ENCODE data around the gene SRGAP3. TPM values are rescaled to one million over a fixed set of nuclear protein-coding genes. Genes with fewer than 3 reads are reported as not detected.

SRGAP3 gene
- total and polyA plus RNA-seq, 10 of the 15 experiments (the other 5 are each of a cell fraction or from before 2014, with no cell fraction given) = 0.32 to 1.7 (median 0.99) TPM

DNA sequence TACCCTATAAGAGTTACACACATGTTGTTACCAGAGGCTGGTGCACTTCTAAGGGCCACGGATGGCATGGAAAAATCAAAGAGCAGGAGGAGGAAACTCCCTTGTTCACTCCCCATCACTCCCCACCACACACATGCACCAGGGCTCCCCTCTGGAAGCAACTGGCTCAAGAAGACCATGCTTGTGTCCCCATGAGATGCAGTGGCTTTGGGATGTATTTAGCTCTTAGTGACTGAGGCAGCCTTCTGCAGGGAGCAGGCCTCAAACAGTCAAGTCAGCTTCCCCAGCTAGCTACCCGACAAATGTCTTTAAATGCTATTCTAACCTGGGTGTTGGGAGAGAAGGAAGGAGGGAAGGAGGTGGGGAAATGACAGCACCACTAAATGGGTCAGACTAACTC lies 253.2 kb downstream of the SRGAP3 start:
- no peak for FAIRE-seq
- H3K4me2 ChIP-seq (ENCODE audit: control insufficient read depth, insufficient read depth) = no peak overlapping the region
- H3K79me2 ChIP-seq (ENCODE audit: control insufficient read depth, insufficient read depth, low read length) = no peaks in the 10 kb centered on the region

More for the DNA sequence above, 253.2 kb downstream of the SRGAP3 start:
- Histone ChIP-seq H3K4me1 (ENCODE audit: control insufficient read depth, insufficient read depth, low read length) (no peaks in the 10 kb centered on the region), H3K4me3 (no peak overlapping the region), H2AFZ (ENCODE audit: control insufficient read depth, low read depth, low read length) (no peak overlapping the region), H3K36me3 (ENCODE audit: control insufficient read depth in 2 of 2, insufficient read depth in 2 of 2, low read length in 1 of 2) (no peaks in the 10 kb centered on the region), H3K9ac (ENCODE audit: control insufficient read depth, insufficient read depth, low read length) (no peak overlapping the region), H3K27me3 (replicated peaks in 1 of 2; ENCODE audit: control insufficient read depth in 2 of 2, insufficient read depth in 2 of 2, low read length in 1 of 2) (no peaks in the 10 kb centered on the region; a peak in 1 of 4 replicates), H3K9me3 (replicated peaks; ENCODE audit: control insufficient read depth, insufficient read depth, low read length) (no peaks in the 10 kb centered on the region), H4K20me1 (ENCODE audit: control insufficient read depth, insufficient read depth) (no peaks in the 10 kb centered on the region), H3K27ac (ENCODE audit: control insufficient read depth, insufficient read depth) (no peak overlapping the region)
- DNase-seq (ENCODE audit: low read depth, low spot score) = no peak
- no peak for ATAC-seq
- no TSS peak for BruUV-seq (replicated peaks)
- ChIA-PET SMC1A (ENCODE audit: uncharacterized antibody, unreplicated experiment) (interaction anchor here (1.1 kb wide), 1 partner anchor 70 kb away, joined by 4 read pairs; no protein-coding TSS in a partner anchor), RAD21 (ENCODE audit: unreplicated experiment) (no interaction called here), POLR2A (no interaction called here), CTCF (interaction anchor here (1.2 to 2.4 kb wide), 2 partner anchors 9 to 305 kb away, joined by 3 to 7 read pairs; no protein-coding TSS in a partner anchor)
- in situ Hi-C loops (cut with MboI) = no loop called here
- intact Hi-C loops (cut with micrococcal nuclease; ENCODE audit: unreplicated experiment) = no loop called here
- TF ChIP-seq HCFC1 (IDR thresholded peaks at IDR 0.05; ENCODE audit: low read length) (no peak), BRCA1 (IDR thresholded peaks at IDR 0.05; ENCODE audit: low read depth, low read length) (no peak), RFX5 (IDR thresholded peaks at IDR 0.05; ENCODE audit: low read depth, low read length) (no peak), ZNF24 (IDR thresholded peaks at IDR 0.05) (no peak), CREB1 (IDR thresholded peaks at IDR 0.05; ENCODE audit: low read depth) (no peak), MTA3 (IDR thresholded peaks at IDR 0.05; ENCODE audit: borderline replicate concordance, low read length) (no peak), RUNX3 (IDR thresholded peaks at IDR 0.05; ENCODE audit: low read length) (no peak)
- TF ChIP-seq, protein P1, sequence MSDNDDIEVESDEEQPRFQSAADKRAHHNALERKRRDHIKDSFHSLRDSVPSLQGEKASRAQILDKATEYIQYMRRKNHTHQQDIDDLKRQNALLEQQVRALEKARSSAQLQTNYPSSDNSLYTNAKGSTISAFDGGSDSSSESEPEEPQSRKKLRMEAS (IDR thresholded peaks at IDR 0.05; ENCODE audit: low read depth, low read length) = no peak
- TF ChIP-seq, protein P2, sequence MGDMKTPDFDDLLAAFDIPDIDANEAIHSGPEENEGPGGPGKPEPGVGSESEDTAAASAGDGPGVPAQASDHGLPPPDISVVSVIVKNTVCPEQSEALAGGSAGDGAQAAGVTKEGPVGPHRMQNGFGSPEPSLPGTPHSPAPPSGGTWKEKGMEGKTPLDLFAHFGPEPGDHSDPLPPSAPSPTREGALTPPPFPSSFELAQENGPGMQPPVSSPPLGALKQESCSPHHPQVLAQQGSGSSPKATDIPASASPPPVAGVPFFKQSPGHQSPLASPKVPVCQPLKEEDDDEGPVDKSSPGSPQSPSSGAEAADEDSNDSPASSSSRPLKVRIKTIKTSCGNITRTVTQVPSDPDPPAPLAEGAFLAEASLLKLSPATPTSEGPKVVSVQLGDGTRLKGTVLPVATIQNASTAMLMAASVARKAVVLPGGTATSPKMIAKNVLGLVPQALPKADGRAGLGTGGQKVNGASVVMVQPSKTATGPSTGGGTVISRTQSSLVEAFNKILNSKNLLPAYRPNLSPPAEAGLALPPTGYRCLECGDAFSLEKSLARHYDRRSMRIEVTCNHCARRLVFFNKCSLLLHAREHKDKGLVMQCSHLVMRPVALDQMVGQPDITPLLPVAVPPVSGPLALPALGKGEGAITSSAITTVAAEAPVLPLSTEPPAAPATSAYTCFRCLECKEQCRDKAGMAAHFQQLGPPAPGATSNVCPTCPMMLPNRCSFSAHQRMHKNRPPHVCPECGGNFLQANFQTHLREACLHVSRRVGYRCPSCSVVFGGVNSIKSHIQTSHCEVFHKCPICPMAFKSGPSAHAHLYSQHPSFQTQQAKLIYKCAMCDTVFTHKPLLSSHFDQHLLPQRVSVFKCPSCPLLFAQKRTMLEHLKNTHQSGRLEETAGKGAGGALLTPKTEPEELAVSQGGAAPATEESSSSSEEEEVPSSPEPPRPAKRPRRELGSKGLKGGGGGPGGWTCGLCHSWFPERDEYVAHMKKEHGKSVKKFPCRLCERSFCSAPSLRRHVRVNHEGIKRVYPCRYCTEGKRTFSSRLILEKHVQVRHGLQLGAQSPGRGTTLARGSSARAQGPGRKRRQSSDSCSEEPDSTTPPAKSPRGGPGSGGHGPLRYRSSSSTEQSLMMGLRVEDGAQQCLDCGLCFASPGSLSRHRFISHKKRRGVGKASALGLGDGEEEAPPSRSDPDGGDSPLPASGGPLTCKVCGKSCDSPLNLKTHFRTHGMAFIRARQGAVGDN (IDR thresholded peaks at IDR 0.05) = no peak
- TF ChIP-seq, protein P3, sequence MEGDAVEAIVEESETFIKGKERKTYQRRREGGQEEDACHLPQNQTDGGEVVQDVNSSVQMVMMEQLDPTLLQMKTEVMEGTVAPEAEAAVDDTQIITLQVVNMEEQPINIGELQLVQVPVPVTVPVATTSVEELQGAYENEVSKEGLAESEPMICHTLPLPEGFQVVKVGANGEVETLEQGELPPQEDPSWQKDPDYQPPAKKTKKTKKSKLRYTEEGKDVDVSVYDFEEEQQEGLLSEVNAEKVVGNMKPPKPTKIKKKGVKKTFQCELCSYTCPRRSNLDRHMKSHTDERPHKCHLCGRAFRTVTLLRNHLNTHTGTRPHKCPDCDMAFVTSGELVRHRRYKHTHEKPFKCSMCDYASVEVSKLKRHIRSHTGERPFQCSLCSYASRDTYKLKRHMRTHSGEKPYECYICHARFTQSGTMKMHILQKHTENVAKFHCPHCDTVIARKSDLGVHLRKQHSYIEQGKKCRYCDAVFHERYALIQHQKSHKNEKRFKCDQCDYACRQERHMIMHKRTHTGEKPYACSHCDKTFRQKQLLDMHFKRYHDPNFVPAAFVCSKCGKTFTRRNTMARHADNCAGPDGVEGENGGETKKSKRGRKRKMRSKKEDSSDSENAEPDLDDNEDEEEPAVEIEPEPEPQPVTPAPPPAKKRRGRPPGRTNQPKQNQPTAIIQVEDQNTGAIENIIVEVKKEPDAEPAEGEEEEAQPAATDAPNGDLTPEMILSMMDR (IDR thresholded peaks at IDR 0.05 in 2 of 3, conservative IDR thresholded peaks at IDR 0.05 in 1 of 3; ENCODE audit: control insufficient read depth in 2 of 3, extremely low read depth in 1 of 3, insufficient read depth in 1 of 3, low read depth in 3 of 3, low read length in 3 of 3) = no peak
- TF ChIP-seq, protein P4, sequence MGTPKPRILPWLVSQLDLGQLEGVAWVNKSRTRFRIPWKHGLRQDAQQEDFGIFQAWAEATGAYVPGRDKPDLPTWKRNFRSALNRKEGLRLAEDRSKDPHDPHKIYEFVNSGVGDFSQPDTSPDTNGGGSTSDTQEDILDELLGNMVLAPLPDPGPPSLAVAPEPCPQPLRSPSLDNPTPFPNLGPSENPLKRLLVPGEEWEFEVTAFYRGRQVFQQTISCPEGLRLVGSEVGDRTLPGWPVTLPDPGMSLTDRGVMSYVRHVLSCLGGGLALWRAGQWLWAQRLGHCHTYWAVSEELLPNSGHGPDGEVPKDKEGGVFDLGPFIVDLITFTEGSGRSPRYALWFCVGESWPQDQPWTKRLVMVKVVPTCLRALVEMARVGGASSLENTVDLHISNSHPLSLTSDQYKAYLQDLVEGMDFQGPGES (IDR thresholded peaks at IDR 0.05) = no peak
- 50% methylated on average over 2 of the region's 2 CpGs for WGBS (ENCODE audit: insufficient coverage, insufficient replicate concordance, low lambda C conversion rate, missing lambda C conversion rate)
